HL-60 (cell line): ENCODE results near the gene MYO5C.

Experiments
- DNase-seq, 2 experiments: peaks; one replicate each; pipeline ENCODE4 v3.0.0-alpha.2; 2010 to 2020; ENCODE audit warnings: low read depth in 1 of 2, low spot score in 1 of 2
- H3K27ac ChIP-seq: fragments of 250-450 bp; sonication (Bioruptor Pico); replicated peaks from 2 replicates; pipeline ENCODE4 v1.5.1; 2020; ENCODE audit warnings: mild to moderate bottlenecking, moderate library complexity
- H3K27me3 ChIP-seq: fragments of 250-450 bp; sonication (Bioruptor Pico); 2 replicates; pipeline ENCODE4 v1.5.1; 2021; ENCODE audit warnings: mild to moderate bottlenecking, moderate library complexity; ENCODE audit not compliant: insufficient read depth, poor library complexity, severe bottlenecking
- H3K4me3 ChIP-seq: replicated peaks from 2 replicates; pipeline ENCODE4 v1.5.1; 2011; ENCODE audit warnings: mild to moderate bottlenecking, control low read depth, low read length; ENCODE audit not compliant: insufficient read depth
- GABPA ChIP-seq: IDR thresholded peaks from 2 replicates; pipeline ENCODE4 v1.6.1; 2012; ENCODE audit warnings: low read depth
- POLR2AphosphoS5 ChIP-seq: IDR thresholded peaks from 2 replicates; pipeline ENCODE4 v1.6.1; 2012; ENCODE audit warnings: low read depth
- SPI1 ChIP-seq: IDR thresholded peaks from 2 replicates; pipeline ENCODE4 v1.6.1; 2012; ENCODE audit warnings: low read depth, mild to moderate bottlenecking, borderline replicate concordance
- TF ChIP-seq, protein P1 (sequence below): IDR thresholded peaks from 2 replicates; pipeline ENCODE4 v1.6.1; 2012; ENCODE audit warnings: low read depth; ENCODE audit not compliant: insufficient replicate concordance
- TF ChIP-seq, protein P2 (sequence below): IDR thresholded peaks from one replicate; pipeline ENCODE4 v1.5.1; 2011; ENCODE audit warnings: low read length, control low read depth, inconsistent platforms; ENCODE audit not compliant: insufficient read depth

MYO5C gene

DNA sequence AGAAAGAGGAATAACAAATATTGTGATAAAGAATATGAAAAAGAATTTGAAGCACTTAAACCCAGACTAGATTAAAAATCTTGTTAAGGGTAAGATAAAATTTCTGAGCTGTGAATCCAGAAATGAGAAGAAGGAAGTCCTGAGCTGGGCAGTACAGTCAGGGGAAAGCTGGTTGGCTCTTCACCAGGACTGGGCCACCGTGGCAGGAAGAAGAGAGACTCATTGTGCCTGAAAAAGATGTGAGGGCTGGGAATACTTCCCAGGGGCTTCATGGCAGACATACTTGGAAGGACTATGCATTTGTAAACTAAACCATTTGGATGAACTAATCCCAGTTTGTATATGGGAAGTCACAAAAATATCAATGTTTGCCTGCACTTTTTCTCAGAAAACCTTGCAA, 28.5 kb upstream of the MYO5C start:
- H3K27me3 ChIP-seq: no peaks in the 10 kb centered on the region
- H3K4me3 ChIP-seq: no peak overlapping the region
- TF ChIP-seq, protein P1, sequence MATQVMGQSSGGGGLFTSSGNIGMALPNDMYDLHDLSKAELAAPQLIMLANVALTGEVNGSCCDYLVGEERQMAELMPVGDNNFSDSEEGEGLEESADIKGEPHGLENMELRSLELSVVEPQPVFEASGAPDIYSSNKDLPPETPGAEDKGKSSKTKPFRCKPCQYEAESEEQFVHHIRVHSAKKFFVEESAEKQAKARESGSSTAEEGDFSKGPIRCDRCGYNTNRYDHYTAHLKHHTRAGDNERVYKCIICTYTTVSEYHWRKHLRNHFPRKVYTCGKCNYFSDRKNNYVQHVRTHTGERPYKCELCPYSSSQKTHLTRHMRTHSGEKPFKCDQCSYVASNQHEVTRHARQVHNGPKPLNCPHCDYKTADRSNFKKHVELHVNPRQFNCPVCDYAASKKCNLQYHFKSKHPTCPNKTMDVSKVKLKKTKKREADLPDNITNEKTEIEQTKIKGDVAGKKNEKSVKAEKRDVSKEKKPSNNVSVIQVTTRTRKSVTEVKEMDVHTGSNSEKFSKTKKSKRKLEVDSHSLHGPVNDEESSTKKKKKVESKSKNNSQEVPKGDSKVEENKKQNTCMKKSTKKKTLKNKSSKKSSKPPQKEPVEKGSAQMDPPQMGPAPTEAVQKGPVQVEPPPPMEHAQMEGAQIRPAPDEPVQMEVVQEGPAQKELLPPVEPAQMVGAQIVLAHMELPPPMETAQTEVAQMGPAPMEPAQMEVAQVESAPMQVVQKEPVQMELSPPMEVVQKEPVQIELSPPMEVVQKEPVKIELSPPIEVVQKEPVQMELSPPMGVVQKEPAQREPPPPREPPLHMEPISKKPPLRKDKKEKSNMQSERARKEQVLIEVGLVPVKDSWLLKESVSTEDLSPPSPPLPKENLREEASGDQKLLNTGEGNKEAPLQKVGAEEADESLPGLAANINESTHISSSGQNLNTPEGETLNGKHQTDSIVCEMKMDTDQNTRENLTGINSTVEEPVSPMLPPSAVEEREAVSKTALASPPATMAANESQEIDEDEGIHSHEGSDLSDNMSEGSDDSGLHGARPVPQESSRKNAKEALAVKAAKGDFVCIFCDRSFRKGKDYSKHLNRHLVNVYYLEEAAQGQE: no peak
- no peak for DNase-seq
- no peak overlapping the region for H3K27ac ChIP-seq

DNA sequence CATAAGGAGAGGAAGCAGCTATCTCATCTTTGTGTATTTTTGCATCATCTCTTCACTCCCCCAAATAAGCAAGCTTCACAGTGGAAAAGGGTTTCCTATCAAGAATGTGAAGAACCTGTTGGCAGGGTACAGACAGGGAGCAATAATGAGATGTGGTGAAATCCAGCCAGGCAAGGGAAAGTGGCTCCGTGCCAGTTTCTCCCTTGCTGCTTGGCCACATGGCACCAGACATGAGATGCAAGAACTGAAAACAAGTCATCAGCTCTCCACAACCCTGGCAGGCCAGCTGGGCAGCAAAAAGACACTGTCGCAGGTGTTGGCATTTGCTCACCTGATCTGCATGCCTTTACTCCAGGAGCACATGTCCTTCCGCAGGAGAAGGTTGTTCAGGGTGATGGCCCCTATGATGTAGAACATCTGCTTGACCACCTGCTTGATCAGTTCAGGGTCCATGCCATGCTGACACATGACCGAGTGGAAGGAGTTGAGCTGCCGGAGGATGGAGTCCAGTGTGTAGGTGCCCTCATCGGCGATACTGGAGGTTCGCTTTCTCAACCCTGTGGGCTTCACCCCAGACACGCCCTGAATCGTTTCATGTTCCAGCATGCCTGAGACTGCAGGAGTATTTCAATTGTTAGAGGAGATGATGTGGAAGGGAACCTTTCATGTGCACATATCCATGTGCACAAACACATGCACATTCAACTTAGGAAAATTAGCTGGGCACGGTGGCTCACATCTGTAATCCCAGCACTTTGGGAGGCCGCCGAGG, 23.3 kb upstream of the MYO5C start:
- no peak for DNase-seq
- Histone ChIP-seq H3K4me3 (no peak overlapping the region), H3K27ac (no peak overlapping the region), H3K27me3 (no peaks in the 10 kb centered on the region)
- TF ChIP-seq POLR2AphosphoS5 (no peak), SPI1 (no peak), GABPA (no peak)
- TF ChIP-seq, protein P2, sequence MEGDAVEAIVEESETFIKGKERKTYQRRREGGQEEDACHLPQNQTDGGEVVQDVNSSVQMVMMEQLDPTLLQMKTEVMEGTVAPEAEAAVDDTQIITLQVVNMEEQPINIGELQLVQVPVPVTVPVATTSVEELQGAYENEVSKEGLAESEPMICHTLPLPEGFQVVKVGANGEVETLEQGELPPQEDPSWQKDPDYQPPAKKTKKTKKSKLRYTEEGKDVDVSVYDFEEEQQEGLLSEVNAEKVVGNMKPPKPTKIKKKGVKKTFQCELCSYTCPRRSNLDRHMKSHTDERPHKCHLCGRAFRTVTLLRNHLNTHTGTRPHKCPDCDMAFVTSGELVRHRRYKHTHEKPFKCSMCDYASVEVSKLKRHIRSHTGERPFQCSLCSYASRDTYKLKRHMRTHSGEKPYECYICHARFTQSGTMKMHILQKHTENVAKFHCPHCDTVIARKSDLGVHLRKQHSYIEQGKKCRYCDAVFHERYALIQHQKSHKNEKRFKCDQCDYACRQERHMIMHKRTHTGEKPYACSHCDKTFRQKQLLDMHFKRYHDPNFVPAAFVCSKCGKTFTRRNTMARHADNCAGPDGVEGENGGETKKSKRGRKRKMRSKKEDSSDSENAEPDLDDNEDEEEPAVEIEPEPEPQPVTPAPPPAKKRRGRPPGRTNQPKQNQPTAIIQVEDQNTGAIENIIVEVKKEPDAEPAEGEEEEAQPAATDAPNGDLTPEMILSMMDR: no peak
- TF ChIP-seq, protein P1: no peak

DNA sequence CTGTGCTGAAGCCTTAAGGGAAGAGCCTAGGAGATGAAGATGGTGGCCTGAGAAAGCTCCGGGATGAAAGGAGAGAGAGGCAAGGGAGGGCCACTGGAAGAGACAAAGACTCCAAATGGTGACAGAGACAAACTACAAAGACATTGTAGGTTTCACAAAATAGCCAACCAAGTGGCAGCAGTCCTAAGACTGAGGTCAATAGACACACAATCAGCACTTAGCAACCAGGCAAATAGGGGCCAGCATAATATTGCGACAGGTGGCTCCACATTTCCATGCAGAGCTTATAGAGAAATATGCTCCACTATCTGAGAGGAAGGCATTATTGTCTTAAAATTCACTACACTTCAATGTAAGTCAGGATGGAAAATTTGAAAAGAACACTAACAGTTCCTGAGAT, 22.1 kb upstream of the MYO5C start:
- TF ChIP-seq SPI1: no peak
- Histone ChIP-seq H3K4me3 (no peak overlapping the region), H3K27ac (no peak overlapping the region), H3K27me3 (no peaks in the 10 kb centered on the region)
- DNase-seq: no peak

DNA sequence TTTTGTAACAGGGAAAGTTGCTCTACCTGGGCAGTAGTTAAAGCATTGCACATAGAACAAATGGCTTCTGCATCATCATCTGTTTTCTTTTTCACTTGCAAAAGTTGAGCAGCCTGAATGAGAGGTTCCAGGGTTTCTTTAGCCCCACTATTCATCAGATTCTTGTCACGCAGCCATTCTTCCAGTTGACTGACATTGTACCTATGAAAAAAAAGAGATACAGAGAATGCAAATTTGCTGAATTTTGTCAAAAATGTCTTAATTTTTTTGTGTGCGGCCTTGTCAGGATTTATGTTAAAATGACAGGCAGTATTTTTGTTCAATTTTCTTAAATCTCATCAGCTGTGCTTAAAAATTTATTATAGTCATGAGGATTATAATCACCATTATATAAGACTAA, 21.4 kb upstream of the MYO5C start:
- Histone ChIP-seq H3K27me3 (no peaks in the 10 kb centered on the region), H3K4me3 (no peak overlapping the region), H3K27ac (no peak overlapping the region)
- no peak for TF ChIP-seq SPI1
- no peak for DNase-seq

DNA sequence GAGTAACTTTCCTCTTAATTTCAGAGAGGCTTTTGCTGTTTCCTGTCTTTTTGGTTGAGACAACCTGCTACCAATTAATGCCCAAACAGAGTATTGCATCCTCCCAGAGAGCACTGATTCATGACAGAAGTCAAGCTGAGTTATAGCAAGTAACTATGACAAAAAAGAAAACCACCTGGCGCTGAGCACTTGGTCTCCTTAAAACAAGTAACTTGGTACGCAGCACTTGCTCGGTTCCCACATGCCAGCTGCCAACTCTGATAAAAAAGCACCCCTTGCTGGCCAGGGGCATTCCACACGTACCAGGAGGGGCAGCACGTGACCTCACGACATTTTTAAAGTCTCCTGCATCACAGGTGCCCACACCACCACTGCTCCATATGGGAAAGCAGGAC, 13.5 kb upstream of the MYO5C start:
- no peak for TF ChIP-seq POLR2AphosphoS5
- TF ChIP-seq, protein P1: no peak
- no peak for TF ChIP-seq GABPA
- TF ChIP-seq SPI1: no peak
- TF ChIP-seq, protein P2: no peak
- Histone ChIP-seq H3K27me3 (no peaks in the 10 kb centered on the region), H3K4me3 (no peak overlapping the region), H3K27ac (no peak overlapping the region)
- DNase-seq: no peak
